Right lung (tissue), 5 donors: ENCODE results near the gene MPST. TPM values are rescaled to one million over a fixed set of nuclear protein-coding genes. Genes with fewer than 3 reads are reported as not detected.

Experiments
- DNase-seq, 2 donors: peaks; one replicate each; pipeline ENCODE4 v3.0.0-alpha.2; 2013
- polyA plus RNA-seq, 5 donors: library from polyadenylated mRNA; unstranded; fragments of 120-200 nt; gene quantifications; one replicate each; pipeline versions ENCODE4 v1.2.1 to v1.2.3, GENCODE V29; 2013; ENCODE audit warnings: inconsistent platforms in 1 of 5, low replicate concordance in 1 of 5; ENCODE audit not compliant: insufficient read length in 5 of 5, insufficient read depth in 1 of 5

Gene MPST
- polyA plus RNA-seq, 5 donors = 33.7 to 82.8 (median 47.3) TPM

DNA sequence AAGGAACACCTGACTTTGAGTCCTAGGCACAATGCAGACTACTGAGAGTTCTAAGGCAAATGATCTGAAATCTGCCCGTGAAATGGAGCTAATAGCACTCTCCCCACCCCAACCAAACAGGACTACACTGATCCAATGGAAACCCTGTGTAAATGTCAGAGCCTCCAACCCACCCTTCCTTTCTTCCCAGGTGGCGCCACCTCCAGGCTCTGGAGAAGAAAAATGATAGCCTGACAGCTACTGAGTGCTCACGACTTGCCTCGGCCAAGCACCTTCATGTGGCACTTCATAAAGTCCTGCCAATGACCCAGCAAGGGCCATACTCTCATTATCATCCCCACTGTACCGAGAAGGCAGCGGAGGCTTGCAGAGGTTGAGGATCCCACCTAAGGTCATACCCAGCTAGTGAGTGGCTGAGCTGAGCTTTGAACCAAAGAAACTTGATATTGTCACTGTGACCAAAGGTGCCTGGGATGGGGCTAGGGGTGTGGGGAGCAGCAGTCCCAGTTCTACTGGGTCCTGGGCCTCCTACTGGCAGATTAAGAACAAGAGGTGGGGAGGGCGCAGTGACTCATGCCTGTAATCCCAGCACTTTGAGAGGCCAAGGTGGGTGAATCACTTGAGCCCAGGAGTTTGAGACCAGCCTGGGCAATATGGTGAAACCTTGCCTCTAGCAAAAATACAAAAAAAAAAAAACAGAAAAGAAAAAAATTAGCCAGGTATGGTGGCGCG lies 20.8 kb upstream of the MPST start:
- no peak for DNase-seq

DNA sequence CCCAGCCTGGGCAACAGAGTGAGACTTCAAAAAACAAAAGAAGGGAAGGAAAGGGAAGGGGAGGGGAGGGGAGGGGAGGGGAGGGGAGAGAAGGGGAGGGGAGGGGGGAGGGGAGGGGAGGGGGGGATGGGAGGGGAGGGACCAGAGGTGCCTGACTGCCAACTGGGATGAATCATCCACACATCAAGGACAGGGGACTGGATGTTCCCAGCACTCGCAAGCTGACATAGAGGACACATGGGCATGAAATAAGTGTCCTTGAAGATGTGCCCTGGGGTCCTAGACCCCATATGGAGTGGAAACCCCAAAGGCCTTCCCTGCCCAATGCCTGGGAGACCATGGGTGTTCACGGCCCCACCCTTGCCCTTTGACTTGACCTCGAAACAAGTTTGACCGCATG lies 20.1 kb upstream of the MPST start:
- DNase-seq = no peak

GRCh38 chr22:37000676-37001534 lies 18.6 kb upstream of the MPST start:
- DNase-seq = no peak

GRCh38 chr22:37001826-37002225 lies 17.7 kb upstream of the MPST start:
- no peak for DNase-seq

- DNase-seq = no peak
Measured at GRCh38 chr22:37002633-37003032, 16.9 kb upstream of the MPST start.

- no peak for DNase-seq
Measured at GRCh38 chr22:37007651-37008050, 11.9 kb upstream of the MPST start.

DNA sequence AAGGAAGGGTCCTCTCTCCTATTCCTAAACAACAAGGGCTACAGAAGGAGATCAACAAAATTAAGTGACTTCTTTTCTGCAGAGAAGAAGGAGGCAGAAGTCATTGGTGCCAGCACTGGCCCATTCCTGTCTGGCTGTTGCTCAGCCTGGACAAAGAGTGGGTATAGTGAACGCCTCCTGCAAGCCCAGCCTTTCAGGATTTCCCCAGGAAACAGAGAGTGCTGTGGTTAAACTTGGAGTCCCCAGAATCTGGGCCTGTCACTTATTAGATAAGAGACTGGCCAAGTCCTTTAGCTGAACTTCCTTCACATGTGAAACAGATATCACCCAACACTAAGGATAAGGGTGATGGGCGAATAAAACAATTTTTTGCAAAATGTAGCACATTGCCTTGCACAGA lies 11.2 kb upstream of the MPST start:
- no peak for DNase-seq

GRCh38 chr22:37009490-37009889 lies 10.1 kb upstream of the MPST start:
- DNase-seq = no peak

GRCh38 chr22:37010174-37010573 lies 9.4 kb upstream of the MPST start:
- no peak for DNase-seq

DNA sequence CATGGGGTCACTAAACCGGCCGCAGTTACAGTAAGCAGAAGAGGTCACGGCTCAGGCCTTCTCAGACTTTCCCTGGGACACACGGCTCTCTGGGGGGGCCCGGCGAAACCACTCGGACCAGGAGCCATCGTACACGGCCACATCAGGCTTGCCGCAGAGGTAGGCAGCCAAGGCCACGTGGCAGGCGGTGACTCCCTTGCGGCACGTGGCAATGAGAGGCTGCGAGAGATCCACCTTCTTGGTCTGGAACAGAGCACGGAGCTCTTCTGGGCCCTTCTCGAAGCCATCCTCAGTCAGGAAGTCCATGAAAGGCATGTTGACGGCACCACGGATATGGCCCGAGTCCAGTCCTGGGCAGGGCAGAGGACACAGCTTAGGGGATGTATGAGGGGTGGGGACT lies 8.6 kb upstream of the MPST start:
- no peak for DNase-seq

GRCh38 chr22:37011472-37011871 lies 8.1 kb upstream of the MPST start:
- no peak for DNase-seq

- DNase-seq = no peak
Measured at GRCh38 chr22:37012262-37012904, 7.2 kb upstream of the MPST start.

GRCh38 chr22:37012956-37013355 lies 6.6 kb upstream of the MPST start:
- no peak for DNase-seq

- DNase-seq = no peak
Measured at GRCh38 chr22:37014415-37014806, 5.1 kb upstream of the MPST start.

DNA sequence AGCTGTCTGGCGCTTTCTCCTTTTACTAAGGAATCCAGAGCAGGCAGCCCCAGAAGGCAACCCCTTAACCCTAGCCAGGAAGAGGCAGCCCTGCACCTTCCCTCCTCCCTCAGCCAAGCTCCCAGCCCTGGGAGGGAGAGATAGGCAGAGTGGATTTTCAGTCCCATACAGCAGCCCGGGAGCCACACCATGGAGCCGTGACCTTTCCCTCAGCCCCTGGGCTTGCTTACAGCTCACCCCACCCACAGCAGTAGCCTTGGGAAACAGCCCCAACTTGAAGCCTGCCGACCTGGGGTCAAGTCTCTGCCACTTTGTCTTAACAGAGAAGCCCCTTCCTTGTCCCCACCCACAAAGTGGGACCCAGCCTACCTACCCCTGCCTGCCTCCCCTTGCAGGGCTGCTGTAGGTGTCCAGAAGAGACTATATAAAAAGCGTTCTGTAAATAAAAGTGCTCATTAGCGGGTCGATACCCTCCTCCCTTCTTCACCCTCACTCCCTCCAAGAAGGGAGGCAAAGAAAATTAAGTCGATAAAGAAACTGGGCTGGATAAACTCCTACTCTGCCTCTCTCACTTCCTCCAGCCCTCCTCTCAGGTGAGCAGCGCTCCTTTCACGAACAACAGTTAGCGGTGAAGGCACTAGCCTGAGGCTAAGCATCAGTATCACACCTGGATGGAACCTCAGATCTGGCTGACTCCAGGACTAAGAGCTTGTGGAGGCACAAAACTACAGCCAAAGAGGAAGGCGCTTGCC lies 4.5 kb upstream of the MPST start:
- DNase-seq = no peak

DNA sequence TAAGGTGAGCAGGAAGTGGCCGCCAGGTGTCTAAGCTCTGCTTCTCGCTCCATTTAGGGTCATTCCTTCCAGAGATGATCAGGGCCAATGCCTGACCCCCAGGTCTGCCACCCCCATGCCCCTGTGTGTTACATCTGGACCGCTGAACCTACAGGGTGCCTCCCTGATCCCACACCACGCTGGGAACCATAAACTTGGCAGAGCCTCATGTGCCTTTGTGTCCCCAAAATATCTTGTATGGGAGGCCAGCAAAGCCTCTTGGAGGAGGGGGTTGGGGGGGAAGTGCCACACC lies 4.0 kb upstream of the MPST start:
- DNase-seq = no peak

DNA sequence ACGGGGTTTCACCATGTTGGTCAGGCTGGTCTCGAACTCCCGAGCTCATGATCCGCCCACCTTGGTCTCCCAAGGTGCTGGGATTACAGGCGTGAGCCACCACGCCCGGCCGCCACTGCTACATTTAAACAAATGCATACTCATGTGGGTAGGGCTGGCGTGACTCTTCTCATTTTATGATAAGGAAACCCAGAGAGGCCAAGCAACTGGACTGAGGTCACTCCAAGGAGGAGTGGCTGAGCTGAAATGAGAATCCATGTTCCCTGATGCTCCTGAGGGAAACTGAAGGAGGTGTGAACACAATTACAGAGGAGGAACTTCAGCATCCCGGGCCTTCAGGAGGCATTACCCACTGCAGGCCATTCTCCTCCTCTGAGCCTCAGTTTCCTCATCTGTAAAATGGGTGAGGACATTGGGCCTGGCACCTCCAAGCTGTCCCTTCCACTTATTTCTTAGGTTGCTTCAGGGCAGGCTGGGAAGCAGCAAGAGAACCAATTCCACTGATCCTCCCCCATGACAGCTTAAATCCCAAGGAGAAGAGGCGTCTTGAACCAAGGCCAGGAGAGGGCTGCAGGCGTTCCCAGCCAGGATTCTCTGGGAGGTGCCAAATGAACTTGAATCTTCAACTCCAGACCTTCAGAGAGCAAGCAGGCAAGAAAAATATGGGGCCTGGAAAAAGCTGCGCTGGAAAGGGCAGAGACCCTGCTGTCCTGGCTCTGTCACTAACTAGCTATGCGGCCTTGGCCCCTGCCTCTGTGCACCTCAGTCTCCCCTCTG lies 3.2 kb upstream of the MPST start:
- no peak for DNase-seq

GRCh38 chr22:37017356-37017755 lies 2.2 kb upstream of the MPST start:
- DNase-seq = no peak

- no peak for DNase-seq
Measured at GRCh38 chr22:37018086-37018814, 1.3 kb upstream of the MPST start.

DNA sequence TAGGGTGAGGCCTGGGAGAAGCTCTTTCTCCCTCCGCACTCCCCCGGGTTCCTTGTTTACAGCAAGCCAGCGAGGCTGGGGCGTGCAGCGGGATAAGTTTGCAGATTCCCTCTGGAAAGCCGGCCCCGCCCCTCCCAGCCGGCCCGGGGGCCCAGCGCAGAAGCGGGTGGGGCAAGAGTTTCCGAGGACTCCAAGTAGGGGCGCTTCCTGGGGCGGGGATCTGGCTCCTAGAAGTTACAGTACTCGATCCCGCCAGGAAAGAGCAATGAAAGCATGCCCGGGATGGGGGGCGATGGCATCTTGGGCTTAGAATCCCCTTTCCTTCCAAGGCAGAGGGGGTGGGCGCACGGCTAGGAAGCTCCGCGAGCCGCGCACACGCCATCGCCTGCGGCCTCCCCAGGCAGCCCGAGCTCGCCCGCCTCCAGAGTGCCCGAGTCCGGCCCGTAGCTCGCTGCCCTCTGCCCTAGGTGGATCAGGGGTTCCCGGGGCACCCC lies 680 bp upstream of the MPST start:
- DNase-seq = peak; percentile 50 to 56

GRCh38 chr22:37020192-37020479 lies 594 bp downstream of the MPST start:
- DNase-seq = no peak
